Activated CD4-positive, alpha-beta T cell treated with anti-CD3 and anti-CD28 coated beads, Interleukin-2, amount 50 U/mL, for 48 hours (primary cell): Measurements from ENCODE around the gene UTP14C.
"Not testable (repeated sequence)": the region's sequence is repeated elsewhere in the genome, so short reads cannot be mapped to it uniquely, and the experiment has no call there.

ENCODE experiments used
- DNase-seq, 2 experiments: peaks; one replicate each; pipeline ENCODE4 v3.0.0-alpha.2; 2020

UTP14C gene

DNA sequence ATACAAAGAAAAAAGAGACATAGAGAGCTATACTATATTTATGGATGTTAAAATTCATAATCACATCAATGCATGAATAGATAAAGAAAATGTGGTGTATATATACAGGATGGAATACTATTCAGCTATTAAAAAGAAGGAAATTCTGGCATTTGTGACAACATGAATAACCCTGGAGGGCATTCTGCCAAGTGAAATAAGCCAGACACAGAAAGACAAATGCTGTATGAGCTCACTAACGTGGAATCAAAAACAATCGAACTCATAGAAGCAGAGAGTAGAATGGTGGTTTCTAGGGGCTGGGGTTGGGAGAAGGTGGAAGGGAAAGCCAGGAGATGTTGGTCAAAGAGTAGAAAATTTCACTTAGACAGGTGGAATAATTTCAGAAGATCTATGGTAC is 24.0 kb downstream of the UTP14C start:
- DNase-seq: no peak

DNA sequence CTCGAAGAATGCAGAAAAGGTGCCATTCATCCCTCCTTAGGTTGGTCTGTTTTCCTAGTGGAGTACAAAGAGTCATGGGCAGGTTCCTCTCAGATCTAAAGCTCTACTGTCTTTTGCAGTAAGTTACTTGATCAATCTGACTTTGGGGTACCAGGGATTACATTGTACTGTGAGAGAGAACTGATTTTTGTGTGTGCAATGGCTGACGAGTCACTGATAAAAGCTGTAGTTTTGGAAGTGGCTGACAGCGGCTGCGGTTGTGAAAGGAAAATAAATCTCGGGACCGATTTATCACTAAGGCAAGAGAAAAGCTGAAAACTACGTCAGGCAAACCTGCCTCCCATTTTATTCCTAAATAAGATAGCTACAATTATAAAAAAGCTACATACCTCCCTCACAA is 26.9 kb downstream of the UTP14C start:
- DNase-seq: no peak

DNA sequence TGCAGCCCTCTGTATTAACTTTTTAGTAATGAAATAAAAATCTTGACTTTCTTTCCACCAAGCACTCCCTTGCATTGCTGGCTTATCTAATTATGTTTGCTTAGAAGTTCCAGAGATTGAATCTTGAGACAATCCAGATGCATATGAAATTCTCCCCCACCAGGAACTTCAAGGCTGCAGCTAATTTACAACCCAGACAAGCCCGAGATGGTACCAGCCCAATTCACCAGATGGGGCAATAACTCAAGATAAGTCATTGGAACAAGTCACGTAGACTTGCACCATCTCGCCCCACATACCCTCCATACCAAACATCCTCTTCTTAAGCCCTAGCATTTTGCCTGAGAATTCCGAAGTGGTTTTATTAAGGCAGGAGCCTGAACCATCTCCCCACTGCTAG is 29.0 kb downstream of the UTP14C start:
- no peak for DNase-seq

DNA sequence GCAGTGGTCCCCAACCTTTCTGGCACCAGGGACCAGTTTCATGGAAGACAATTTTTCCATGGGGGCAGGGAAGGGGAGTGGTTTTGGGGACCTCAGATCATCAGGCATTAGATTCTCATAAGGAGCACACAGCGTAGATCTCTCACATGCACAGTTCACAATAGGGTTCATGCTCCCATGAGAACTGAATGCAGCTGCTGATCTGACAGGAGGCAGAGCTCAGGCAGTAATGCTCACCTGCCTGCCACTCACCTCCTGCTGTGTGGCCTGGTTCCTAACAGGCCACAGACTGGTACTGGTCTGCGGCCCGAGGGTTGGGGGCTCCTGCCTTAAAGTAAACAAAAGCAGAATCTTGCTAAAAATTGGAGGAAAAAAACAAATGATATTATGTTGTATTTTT is 36.6 kb downstream of the UTP14C start:
- not testable (repeated sequence) for DNase-seq

DNA sequence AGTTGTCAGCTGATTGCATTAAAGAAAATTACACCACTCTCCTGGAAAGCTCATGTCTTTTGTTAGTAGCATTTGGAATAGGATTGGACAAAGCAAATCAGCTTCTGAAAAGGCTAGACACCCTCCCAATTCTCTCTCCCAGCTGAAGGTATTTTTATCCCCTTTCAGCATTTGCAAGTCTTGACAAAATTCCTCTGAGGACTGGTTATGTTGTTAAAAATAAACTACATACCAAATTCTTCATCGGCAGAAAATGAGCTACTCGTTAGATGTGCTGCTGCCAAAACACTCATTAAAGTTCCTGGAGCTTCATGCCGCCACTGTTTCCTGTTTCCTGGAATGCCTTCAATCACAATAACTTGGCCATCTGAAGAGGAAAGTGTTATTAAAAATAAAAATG is 37.1 kb downstream of the UTP14C start:
- DNase-seq: no peak

DNA sequence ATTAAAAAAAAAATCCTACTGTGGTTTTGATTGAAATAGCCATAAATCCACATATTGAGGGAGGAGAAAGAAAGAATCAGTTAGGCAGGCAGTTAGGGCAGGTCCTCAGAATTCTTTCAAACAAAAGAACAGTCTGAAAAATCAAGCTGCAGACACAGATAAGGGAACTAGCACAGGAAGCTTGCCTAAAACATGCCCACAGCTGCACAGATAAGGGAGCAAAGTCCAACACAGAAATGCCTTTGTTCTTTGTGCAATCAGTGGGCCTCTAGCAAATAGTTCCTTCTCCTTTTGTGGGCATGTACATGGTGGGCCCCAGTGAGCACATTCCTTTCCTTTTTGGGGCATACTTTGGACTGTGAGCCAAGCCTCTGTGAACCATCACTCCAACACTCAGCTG is 42.7 kb downstream of the UTP14C start:
- no peak for DNase-seq

DNA sequence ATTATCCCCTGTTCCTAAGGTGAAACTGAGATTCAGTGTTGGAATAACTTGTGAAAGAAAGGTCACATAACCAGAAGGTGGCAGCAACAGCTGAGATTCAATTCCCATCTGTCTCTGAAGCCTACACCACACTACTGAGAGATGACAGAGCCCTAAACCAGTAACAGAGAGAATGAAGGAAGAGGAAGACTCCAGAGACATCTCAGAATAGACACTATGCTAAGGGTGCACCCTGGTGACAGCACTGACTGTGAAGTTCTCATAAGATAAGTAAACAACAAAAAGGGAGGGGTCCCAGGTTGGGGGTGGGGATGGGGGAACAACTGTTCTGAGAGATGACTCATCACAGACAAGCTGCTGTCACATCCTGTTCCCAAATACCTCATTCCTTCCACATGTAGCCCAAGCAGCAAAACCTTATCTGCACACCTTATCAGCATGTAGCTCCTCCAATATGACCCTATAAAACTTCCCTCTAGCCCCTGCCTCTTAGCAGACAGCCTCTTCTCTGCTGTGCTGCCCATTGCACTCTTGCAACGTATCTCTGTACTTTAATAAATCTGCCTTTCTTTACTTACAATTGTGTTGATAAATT is 46.5 kb downstream of the UTP14C start:
- DNase-seq: peak; percentile 10 to 18
